SW 1271 (cell line): Measurements from ENCODE around the gene NRXN3.

Experiments used
- DNase-seq, 2 experiments: peaks; one replicate each; lab custom pipeline; 2025; lab: John Stamatoyannopoulos, UW

Gene NRXN3

GRCh38 chr14:79356040-79356439, 1185.9 kb downstream of the NRXN3 start:
- no peak for DNase-seq

GRCh38 chr14:79357307-79357706, 1187.1 kb downstream of the NRXN3 start:
- DNase-seq, result no peak

- no peak for DNase-seq
Observed at GRCh38 chr14:79363291-79363690, 1193.1 kb downstream of the NRXN3 start.

- peak in 1 of 2 experiments; percentile 21 for DNase-seq
Observed at GRCh38 chr14:79369359-79370332, 1199.5 kb downstream of the NRXN3 start.

GRCh38 chr14:79370969-79371368, 1200.8 kb downstream of the NRXN3 start:
- DNase-seq, result no peak

- no peak for DNase-seq
Observed at GRCh38 chr14:79373451-79373850, 1203.3 kb downstream of the NRXN3 start.

GRCh38 chr14:79375356-79375755, 1205.2 kb downstream of the NRXN3 start:
- no peak for DNase-seq

- no peak for DNase-seq
Observed at GRCh38 chr14:79376557-79376956, 1206.4 kb downstream of the NRXN3 start.

GRCh38 chr14:79378020-79378419, 1207.8 kb downstream of the NRXN3 start:
- no peak for DNase-seq

GRCh38 chr14:79379266-79379665, 1209.1 kb downstream of the NRXN3 start:
- DNase-seq, result no peak

GRCh38 chr14:79383031-79383430, 1212.9 kb downstream of the NRXN3 start:
- DNase-seq, result no peak

- DNase-seq, result no peak
Observed at GRCh38 chr14:79383475-79383874, 1213.3 kb downstream of the NRXN3 start.

GRCh38 chr14:79395061-79395460, 1224.9 kb downstream of the NRXN3 start:
- no peak for DNase-seq

- no peak for DNase-seq
Observed at GRCh38 chr14:79404874-79405511, 1234.8 kb downstream of the NRXN3 start.

GRCh38 chr14:79405512-79405910, 1235.3 kb downstream of the NRXN3 start:
- DNase-seq, result no peak

- DNase-seq, result no peak
Observed at GRCh38 chr14:79407572-79407971, 1237.4 kb downstream of the NRXN3 start.

- DNase-seq, result no peak
Observed at GRCh38 chr14:79408696-79409095, 1238.5 kb downstream of the NRXN3 start.

GRCh38 chr14:79411403-79412174, 1241.4 kb downstream of the NRXN3 start:
- DNase-seq, result no peak

- no peak for DNase-seq
Observed at GRCh38 chr14:79412822-79413221, 1242.6 kb downstream of the NRXN3 start.

- DNase-seq, result no peak
Observed at GRCh38 chr14:79413734-79414428, 1243.7 kb downstream of the NRXN3 start.

- DNase-seq, result no peak
Observed at GRCh38 chr14:79415726-79416125, 1245.6 kb downstream of the NRXN3 start.

GRCh38 chr14:79417961-79418360, 1247.8 kb downstream of the NRXN3 start:
- no peak for DNase-seq
